Amygdala (tissue), 56 donors: ENCODE results near the gene ZNF493.

Experiments
- DNase-seq, 56 donors: peaks; one replicate each; lab custom pipeline; 2025; lab: John Stamatoyannopoulos, UW

ZNF493 gene

GRCh38 chr19:21396893-21397572 lies at the start of gene ZNF493:
Gene ZNF493 (plus strand): TSS chr19:21397133. CDS start chr19:21397238, 105 bp downstream.
- peak; percentile 52 to 98 (median 90) for DNase-seq

GRCh38 chr19:21352830-21353229 lies 44.1 kb upstream of the ZNF493 start:
- no peak for DNase-seq

GRCh38 chr19:21358768-21359451 lies 38.0 kb upstream of the ZNF493 start, which contains the start of gene ZNF738:
Gene ZNF738 (plus strand): TSS chr19:21359000. CDS start chr19:21359141, 141 bp downstream.
- peak; percentile 38 to 97 (median 90) for DNase-seq

GRCh38 chr19:21362291-21362690 lies 34.6 kb upstream of the ZNF493 start:
- no peak for DNase-seq

- DNase-seq = no peak
Observed at GRCh38 chr19:21383980-21384582, 12.9 kb upstream of the ZNF493 start.

GRCh38 chr19:21396121-21396520 lies 812 bp upstream of the ZNF493 start:
- DNase-seq = no peak

- no peak for DNase-seq
Observed at GRCh38 chr19:21398851-21399250, 1.9 kb downstream of the ZNF493 start.

GRCh38 chr19:21402303-21402985 lies 5.5 kb downstream of the ZNF493 start:
- no peak for DNase-seq

GRCh38 chr19:21410166-21410565 lies 13.2 kb downstream of the ZNF493 start:
- DNase-seq = no peak

GRCh38 chr19:21422244-21422643 lies 25.3 kb downstream of the ZNF493 start:
- no peak for DNase-seq

GRCh38 chr19:21423057-21424041 lies 26.4 kb downstream of the ZNF493 start:
- DNase-seq = no peak

GRCh38 chr19:21430675-21431074 lies 33.7 kb downstream of the ZNF493 start:
- DNase-seq = no peak

- no peak for DNase-seq
Observed at GRCh38 chr19:21432590-21432989, 35.7 kb downstream of the ZNF493 start.

- DNase-seq = no peak
Observed at GRCh38 chr19:21434516-21434915, 37.6 kb downstream of the ZNF493 start.

GRCh38 chr19:21434967-21435544 lies 38.1 kb downstream of the ZNF493 start:
- no peak for DNase-seq

GRCh38 chr19:21439201-21439751 lies 42.3 kb downstream of the ZNF493 start:
- DNase-seq = no peak

- no peak for DNase-seq
Observed at GRCh38 chr19:21440321-21440720, 43.4 kb downstream of the ZNF493 start.

GRCh38 chr19:21451187-21451586 lies 54.3 kb downstream of the ZNF493 start:
- DNase-seq = no peak

- DNase-seq = no peak
Observed at GRCh38 chr19:21454901-21455300, 58.0 kb downstream of the ZNF493 start.
